Posterior cingulate gyrus (tissue), 11 donors: ENCODE results near the gene CCL3.

ENCODE experiments used
- DNase-seq, 10 donors: peaks; one replicate each; pipeline versions ENCODE4 v3.0.0 to v3.0.0-alpha.2; 2020 to 2021; ENCODE audit warnings: mixed read lengths in 3 of 10
- intact Hi-C: fragments of 100-400 bp; cut with DNase I; formaldehyde crosslinking; loops from one replicate; pipeline ENCODE4 v1.15.1; 2023

Gene CCL3

GRCh38 chr17:36055921-36056520, 33.9 kb downstream of the CCL3 start:
- no peak for DNase-seq
- intact Hi-C loops = no loop called here

- intact Hi-C loops = no loop called here
- DNase-seq = no peak
Observed at GRCh38 chr17:36055171-36055570, 34.8 kb downstream of the CCL3 start.

- DNase-seq = no peak
- intact Hi-C loops = no loop called here
Observed at GRCh38 chr17:36049643-36050042, 40.3 kb downstream of the CCL3 start.

- intact Hi-C loops = no loop called here
- no peak for DNase-seq
Observed at GRCh38 chr17:36048066-36048465, 41.9 kb downstream of the CCL3 start.
